Astrocyte (in vitro differentiated cells and primary cell): Measurements from ENCODE around the gene SRPK3. TPM values are rescaled to one million over a fixed set of nuclear protein-coding genes. Genes with fewer than 3 reads are reported as not detected.

Experiments
- DNase-seq: peaks from one replicate; pipeline ENCODE4 v3.0.0-alpha.2; 2010; ENCODE audit warnings: low read depth
- FAIRE-seq: peaks from 2 replicates; lab custom pipeline; 2011; peaks lifted over from hg19 to GRCh38; lab: Jason Lieb, UNC
- H2AFZ ChIP-seq: 2 replicates; pipeline ENCODE4 v1.6.0; 2012; ENCODE audit warnings: low read depth, low read length, inconsistent platforms
- H3K27ac ChIP-seq: 2 replicates; pipeline ENCODE4 v1.5.1; 2011; ENCODE audit warnings: low read depth, low read length, inconsistent platforms
- H3K27me3 ChIP-seq: 2 replicates; pipeline ENCODE4 v1.6.0; 2011; ENCODE audit warnings: low read length, inconsistent platforms; ENCODE audit not compliant: insufficient read depth
- H3K36me3 ChIP-seq: 2 replicates; pipeline ENCODE4 v1.5.1; 2011; ENCODE audit warnings: low read length, inconsistent platforms; ENCODE audit not compliant: insufficient read depth
- H3K4me1 ChIP-seq: 2 replicates; pipeline ENCODE4 v1.5.1; 2011; ENCODE audit warnings: low read length, inconsistent platforms; ENCODE audit not compliant: insufficient read depth
- H3K4me2 ChIP-seq: 2 replicates; pipeline ENCODE4 v1.6.0; 2012; ENCODE audit warnings: low read length, inconsistent platforms
- H3K4me3 ChIP-seq: 2 replicates; pipeline ENCODE4 v1.5.1; 2011; ENCODE audit warnings: low read depth, mild to moderate bottlenecking, low read length, inconsistent platforms; ENCODE audit not compliant: insufficient read depth
- H3K79me2 ChIP-seq: 2 replicates; pipeline ENCODE4 v1.6.0; 2012; ENCODE audit warnings: mild to moderate bottlenecking, low read length, inconsistent platforms; ENCODE audit not compliant: insufficient read depth
- H3K9ac ChIP-seq: 2 replicates; pipeline ENCODE4 v1.6.0; 2012; ENCODE audit warnings: mild to moderate bottlenecking, low read length, inconsistent platforms
- H3K9me3 ChIP-seq: 2 replicates; pipeline ENCODE4 v1.5.1; 2012; ENCODE audit warnings: low read depth, mild to moderate bottlenecking, low read length, inconsistent platforms; ENCODE audit not compliant: insufficient read depth
- H4K20me1 ChIP-seq: 2 replicates; pipeline ENCODE4 v1.6.0; 2012; ENCODE audit warnings: low read length, inconsistent platforms; ENCODE audit not compliant: insufficient read depth
- H3K27ac Mint-ChIP-seq: one replicate; pipeline ENCODE4 v1.8.0; 2021; ENCODE audit warnings: mild to moderate bottlenecking, mixed read lengths; ENCODE audit not compliant: unreplicated experiment
- H3K27me3 Mint-ChIP-seq: one replicate; pipeline ENCODE4 v1.8.0; 2021; ENCODE audit warnings: low read depth, mixed read lengths; ENCODE audit not compliant: unreplicated experiment
- H3K36me3 Mint-ChIP-seq: one replicate; pipeline ENCODE4 v1.8.0; 2021; ENCODE audit warnings: low read depth, mixed read lengths; ENCODE audit not compliant: unreplicated experiment
- H3K4me1 Mint-ChIP-seq: one replicate; pipeline ENCODE4 v1.8.0; 2021; ENCODE audit warnings: low read depth, mixed read lengths; ENCODE audit not compliant: unreplicated experiment
- H3K4me3 Mint-ChIP-seq: one replicate; pipeline ENCODE4 v1.8.0; 2021; ENCODE audit warnings: mild to moderate bottlenecking, moderate library complexity, mixed read lengths; ENCODE audit not compliant: unreplicated experiment
- H3K9me3 Mint-ChIP-seq: one replicate; pipeline ENCODE4 v1.8.0; 2021; ENCODE audit warnings: mild to moderate bottlenecking, mixed read lengths; ENCODE audit not compliant: unreplicated experiment
- CTCF ChIP-seq: IDR thresholded peaks from 2 replicates; pipeline ENCODE4 v1.5.1; 2011; ENCODE audit warnings: low read depth, mild to moderate bottlenecking, inconsistent platforms, low read length, moderate library complexity; ENCODE audit not compliant: insufficient read depth
- EZH2 ChIP-seq: IDR thresholded peaks from 2 replicates; pipeline ENCODE4 v1.6.1; 2012; ENCODE audit warnings: mild to moderate bottlenecking, low read length, inconsistent platforms; ENCODE audit not compliant: insufficient read depth
- total RNA-seq: library from RNA; stranded (reverse); gene quantifications from 2 replicates; pipeline ENCODE4 v1.2.1, GENCODE V29; 2021

Gene SRPK3
- total RNA-seq, 1 donor from 2014 or later = not detected

- Histone ChIP-seq H3K27me3 (no peaks in the 10 kb centered on the region), H2AFZ (no peak overlapping the region), H4K20me1 (peaks cover 4% of the 10 kb centered on the region), H3K9me3 (no peaks in the 10 kb centered on the region), H3K4me3 (no peak overlapping the region), H3K79me2 (no peaks in the 10 kb centered on the region), H3K9ac (no peak overlapping the region), H3K4me1 (peaks cover 3% of the 10 kb centered on the region), H3K27ac (no peak overlapping the region), H3K36me3 (no peaks in the 10 kb centered on the region), H3K4me2 (no peak overlapping the region)
- no peak for FAIRE-seq
- H3K4me3 Mint-ChIP-seq = no peak overlapping the region
- H3K36me3 Mint-ChIP-seq = peaks cover 17% of the 10 kb centered on the region
- no peak for DNase-seq
- no peak overlapping the region for H3K27ac Mint-ChIP-seq
- H3K27me3 Mint-ChIP-seq = no peaks in the 10 kb centered on the region
- H3K4me1 Mint-ChIP-seq = no peaks in the 10 kb centered on the region
- no peaks in the 10 kb centered on the region for H3K9me3 Mint-ChIP-seq
- TF ChIP-seq EZH2 (no peak), CTCF (no peak)
Observed at GRCh38 chrX:153734871-153735270, 46.0 kb upstream of the SRPK3 start.

- Mint-ChIP-seq H3K4me1 (no peaks in the 10 kb centered on the region), H3K9me3 (no peaks in the 10 kb centered on the region), H3K27ac (no peak overlapping the region), H3K27me3 (no peaks in the 10 kb centered on the region), H3K4me3 (no peak overlapping the region), H3K36me3 (peaks cover 17% of the 10 kb centered on the region)
- no peak overlapping the region for H2AFZ ChIP-seq
- no peaks in the 10 kb centered on the region for H3K36me3 ChIP-seq
- no peak overlapping the region for H3K27ac ChIP-seq
- no peak overlapping the region for H3K4me2 ChIP-seq
- peaks cover 3% of the 10 kb centered on the region for H3K4me1 ChIP-seq
- H3K27me3 ChIP-seq = no peaks in the 10 kb centered on the region
- no peak for DNase-seq
- TF ChIP-seq EZH2 = no peak
- TF ChIP-seq CTCF = no peak
- H3K9me3 ChIP-seq = no peaks in the 10 kb centered on the region
- H3K79me2 ChIP-seq = no peaks in the 10 kb centered on the region
- peaks cover 4% of the 10 kb centered on the region for H4K20me1 ChIP-seq
- FAIRE-seq = peak; percentile 99
- no peak overlapping the region for H3K4me3 ChIP-seq
- H3K9ac ChIP-seq = no peak overlapping the region
Observed at GRCh38 chrX:153735274-153735673, 45.6 kb upstream of the SRPK3 start.

- no peak overlapping the region for H3K4me2 ChIP-seq
- H3K4me1 Mint-ChIP-seq = no peaks in the 10 kb centered on the region
- H3K4me3 ChIP-seq = no peak overlapping the region
- peaks cover 13% of the 10 kb centered on the region for H3K36me3 Mint-ChIP-seq
- H3K27ac ChIP-seq = no peak overlapping the region
- H3K4me3 Mint-ChIP-seq = no peak overlapping the region
- no peaks in the 10 kb centered on the region for H3K27me3 Mint-ChIP-seq
- DNase-seq (no peak), FAIRE-seq (no peak)
- H3K9me3 Mint-ChIP-seq = no peaks in the 10 kb centered on the region
- H3K79me2 ChIP-seq = no peaks in the 10 kb centered on the region
- H3K9ac ChIP-seq = no peak overlapping the region
- H3K36me3 ChIP-seq = no peaks in the 10 kb centered on the region
- H3K27me3 ChIP-seq = no peaks in the 10 kb centered on the region
- no peaks in the 10 kb centered on the region for H3K9me3 ChIP-seq
- H3K4me1 ChIP-seq = peaks cover 3% of the 10 kb centered on the region
- H3K27ac Mint-ChIP-seq = no peak overlapping the region
- peaks cover 4% of the 10 kb centered on the region for H4K20me1 ChIP-seq
- H2AFZ ChIP-seq = no peak overlapping the region
- TF ChIP-seq CTCF = no peak
- no peak for TF ChIP-seq EZH2
Observed at GRCh38 chrX:153736071-153736820, 44.6 kb upstream of the SRPK3 start.
